ENCODE results near the gene SEMG2. TPM values are rescaled to one million over a fixed set of nuclear protein-coding genes. Genes with fewer than 3 reads are reported as not detected.

SEMG2 gene
- total RNA-seq, 4 donors from 2014 or later = not detected

GRCh38 chr20:45218124-45218523, 3.0 kb upstream of the SEMG2 start:
- DNase-seq = no peak

DNA sequence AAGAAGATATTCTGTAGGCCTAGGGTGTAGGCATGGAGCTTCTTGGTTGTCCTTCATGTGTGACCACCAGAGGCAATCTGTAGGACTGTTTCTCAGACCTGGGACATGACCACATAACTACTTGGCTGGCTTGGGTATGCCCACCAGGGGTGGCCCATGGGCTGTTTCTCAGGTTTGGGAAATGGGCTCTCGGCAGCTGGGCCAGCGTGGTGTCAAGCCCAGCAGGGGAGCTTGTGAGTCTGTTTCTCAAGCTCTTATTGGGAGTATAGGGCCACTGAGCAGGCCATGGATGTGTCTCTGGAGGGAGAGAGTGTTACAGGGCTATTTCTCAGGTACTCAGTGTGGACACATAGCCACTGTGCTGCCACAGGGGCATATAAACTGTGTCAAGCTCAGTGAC, 2.5 kb upstream of the SEMG2 start:
- no peak for DNase-seq
- TF ChIP-seq, protein P1, sequence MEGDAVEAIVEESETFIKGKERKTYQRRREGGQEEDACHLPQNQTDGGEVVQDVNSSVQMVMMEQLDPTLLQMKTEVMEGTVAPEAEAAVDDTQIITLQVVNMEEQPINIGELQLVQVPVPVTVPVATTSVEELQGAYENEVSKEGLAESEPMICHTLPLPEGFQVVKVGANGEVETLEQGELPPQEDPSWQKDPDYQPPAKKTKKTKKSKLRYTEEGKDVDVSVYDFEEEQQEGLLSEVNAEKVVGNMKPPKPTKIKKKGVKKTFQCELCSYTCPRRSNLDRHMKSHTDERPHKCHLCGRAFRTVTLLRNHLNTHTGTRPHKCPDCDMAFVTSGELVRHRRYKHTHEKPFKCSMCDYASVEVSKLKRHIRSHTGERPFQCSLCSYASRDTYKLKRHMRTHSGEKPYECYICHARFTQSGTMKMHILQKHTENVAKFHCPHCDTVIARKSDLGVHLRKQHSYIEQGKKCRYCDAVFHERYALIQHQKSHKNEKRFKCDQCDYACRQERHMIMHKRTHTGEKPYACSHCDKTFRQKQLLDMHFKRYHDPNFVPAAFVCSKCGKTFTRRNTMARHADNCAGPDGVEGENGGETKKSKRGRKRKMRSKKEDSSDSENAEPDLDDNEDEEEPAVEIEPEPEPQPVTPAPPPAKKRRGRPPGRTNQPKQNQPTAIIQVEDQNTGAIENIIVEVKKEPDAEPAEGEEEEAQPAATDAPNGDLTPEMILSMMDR (IDR thresholded peaks at IDR 0.05) = no peak
- TF ChIP-seq POLR2A (IDR thresholded peaks at IDR 0.05) = no peak
- Histone ChIP-seq H3K36me3 (no peaks in the 10 kb centered on the region), H3K9me3 (no peaks in the 10 kb centered on the region), H3K27me3 (no peaks in the 10 kb centered on the region), H3K4me1 (no peaks in the 10 kb centered on the region), H3K4me3 (no peak overlapping the region), H3K27ac (no peak overlapping the region)

More at GRCh38 chr20:45218124-45218523, 3.0 kb upstream of the SEMG2 start:
- Histone ChIP-seq H3K36me3 (no peaks in the 10 kb centered on the region), H3K4me3 (no peak overlapping the region), H3K9me3 (no peaks in the 10 kb centered on the region), H3K27ac (no peak overlapping the region), H3K4me1 (no peaks in the 10 kb centered on the region), H3K27me3 (no peaks in the 10 kb centered on the region)
- no peak for TF ChIP-seq POLR2A (IDR thresholded peaks at IDR 0.05)
- TF ChIP-seq, protein P1 (IDR thresholded peaks at IDR 0.05) = no peak

DNA sequence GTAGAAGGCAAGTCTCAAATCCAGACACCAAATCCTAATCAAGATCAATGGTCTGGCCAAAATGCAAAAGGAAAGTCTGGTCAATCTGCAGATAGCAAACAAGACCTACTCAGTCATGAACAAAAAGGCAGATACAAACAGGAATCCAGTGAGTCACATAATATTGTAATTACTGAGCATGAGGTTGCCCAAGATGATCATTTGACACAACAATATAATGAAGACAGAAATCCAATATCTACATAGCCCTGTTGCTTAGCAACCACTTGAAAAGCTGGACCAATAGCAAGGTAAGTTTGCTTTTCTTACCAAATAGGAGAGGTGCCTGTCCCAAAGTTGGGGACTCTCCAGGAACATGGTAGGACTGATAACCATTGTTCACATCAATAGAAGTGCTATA, 2.0 kb downstream of the SEMG2 start:
- no peaks in the 10 kb centered on the region for H3K9me3 ChIP-seq
- H3K27me3 ChIP-seq = no peaks in the 10 kb centered on the region
- TF ChIP-seq, protein P1 (IDR thresholded peaks at IDR 0.05) = no peak
- TF ChIP-seq POLR2A (IDR thresholded peaks at IDR 0.05) = no peak
- H3K36me3 ChIP-seq = no peaks in the 10 kb centered on the region
- no peak for DNase-seq
- no peaks in the 10 kb centered on the region for H3K4me1 ChIP-seq
- no peak overlapping the region for H3K27ac ChIP-seq
- H3K4me3 ChIP-seq = no peak overlapping the region

- no peak overlapping the region for H3K27ac ChIP-seq
- no peak for TF ChIP-seq POLR2A (IDR thresholded peaks at IDR 0.05)
- TF ChIP-seq, protein P1 (IDR thresholded peaks at IDR 0.05) = no peak
- no peaks in the 10 kb centered on the region for H3K9me3 ChIP-seq
- no peak overlapping the region for H3K4me3 ChIP-seq
- H3K4me1 ChIP-seq = no peaks in the 10 kb centered on the region
- H3K36me3 ChIP-seq = no peaks in the 10 kb centered on the region
- DNase-seq = no peak
- no peaks in the 10 kb centered on the region for H3K27me3 ChIP-seq
Observed at GRCh38 chr20:45226287-45226686, 5.1 kb downstream of the SEMG2 start.

- H3K4me3 ChIP-seq = no peak overlapping the region
- no peaks in the 10 kb centered on the region for H3K27me3 ChIP-seq
- no peaks in the 10 kb centered on the region for H3K36me3 ChIP-seq
- H3K27ac ChIP-seq = no peak overlapping the region
- DNase-seq = peak in 2 of 3 donors; percentile 73 to 74
- no peaks in the 10 kb centered on the region for H3K4me1 ChIP-seq
- no peaks in the 10 kb centered on the region for H3K9me3 ChIP-seq
- no peak for TF ChIP-seq POLR2A (IDR thresholded peaks at IDR 0.05)
- TF ChIP-seq, protein P1 (IDR thresholded peaks at IDR 0.05) = peak in 4 of 6 experiments; percentile 44 to 83 (median 66)
Observed at GRCh38 chr20:45229264-45230056, 8.3 kb downstream of the SEMG2 start.

Measured in Peyer's patch (tissue), 4 donors.